Stromal cell of bone marrow (primary cell): ENCODE measurements around the gene ZNF574.

Source experiments
- DNase-seq: peaks from one replicate; pipeline ENCODE4 v3.0.0-alpha.2; 2012; ENCODE audit warnings: low read depth

Gene ZNF574

DNA sequence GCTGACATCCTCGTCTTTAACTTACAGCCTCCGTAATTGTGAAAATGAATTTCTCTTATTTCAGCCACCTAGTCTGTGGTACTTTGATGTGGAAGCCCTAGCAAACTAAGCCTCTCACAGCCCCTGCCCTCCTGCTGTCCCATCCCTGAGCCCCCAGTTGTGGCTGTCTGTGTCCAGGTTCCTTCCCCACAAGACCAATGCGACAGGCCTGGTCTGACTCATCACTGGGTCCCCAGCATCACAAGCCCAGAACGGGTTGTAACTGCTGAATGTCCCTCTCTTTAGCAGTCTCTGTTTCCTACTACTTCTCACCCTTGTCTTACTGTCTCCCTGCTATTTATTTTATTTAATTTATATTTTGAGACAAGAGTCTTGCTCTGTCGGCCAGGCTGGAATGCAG lies 50.6 kb downstream of the ZNF574 start:
- no peak for DNase-seq

DNA sequence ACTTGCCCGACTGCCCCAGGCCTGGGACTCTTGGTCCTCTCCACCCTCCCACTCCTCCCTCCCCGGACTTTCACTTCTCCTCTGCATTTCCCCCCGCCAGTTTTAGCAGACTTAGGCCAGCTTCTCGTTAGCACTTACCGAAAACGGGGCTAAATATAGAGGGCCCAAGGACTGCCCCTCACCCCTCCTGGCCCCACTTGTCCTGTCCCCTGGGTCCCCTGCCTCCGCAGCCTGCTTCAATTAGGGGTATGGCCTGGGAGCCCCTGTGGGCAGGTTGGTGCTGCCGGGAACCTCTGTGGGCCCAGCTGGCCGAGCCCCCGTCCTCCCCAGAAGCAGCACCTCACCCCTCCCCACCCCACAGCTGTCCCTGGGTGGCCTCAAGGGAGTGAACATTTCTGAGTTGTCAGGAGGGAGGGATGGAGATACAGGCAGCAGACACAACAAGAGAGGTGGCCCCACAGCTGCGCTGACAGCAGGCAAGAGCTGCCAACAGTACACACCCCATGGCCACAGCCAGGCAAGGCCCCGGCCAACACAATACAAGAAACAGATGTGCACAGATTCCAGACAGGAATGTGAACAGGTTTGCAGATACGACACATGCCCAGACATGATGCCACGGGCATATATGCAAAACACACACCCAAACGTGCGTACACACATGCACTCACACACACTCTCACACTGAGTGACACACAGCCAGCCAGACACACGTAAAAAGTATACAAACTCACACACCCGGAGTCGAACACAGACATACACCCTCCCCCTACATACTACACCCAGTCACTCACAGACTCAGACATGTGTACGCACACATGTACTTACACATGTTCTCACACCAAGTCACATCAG lies 53.7 kb downstream of the ZNF574 start:
- no peak for DNase-seq

DNA sequence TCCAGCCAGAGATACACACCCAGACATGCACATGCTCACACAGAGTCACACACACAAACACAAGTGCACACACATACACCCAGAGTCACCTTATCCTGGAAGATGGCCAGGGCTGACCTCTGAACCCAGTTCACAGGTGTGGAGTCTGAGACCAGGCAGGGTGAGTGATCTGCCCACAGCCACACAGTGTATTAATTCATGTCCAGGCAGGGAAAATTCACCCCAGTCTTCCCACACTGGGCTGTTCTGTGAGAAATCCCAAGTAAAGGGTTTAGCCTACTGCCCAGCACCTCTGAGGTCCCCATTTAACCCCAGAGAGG lies 54.2 kb downstream of the ZNF574 start:
- DNase-seq = no peak
